ENCODE measurements around the gene CPNE9. TPM values are rescaled to one million over a fixed set of nuclear protein-coding genes. Genes with fewer than 3 reads are reported as not detected.
A peak's percentile ranks its signal among the peaks of the same experiment; 100 is the strongest.

CPNE9 gene
- total RNA-seq, 1 experiment from 2014 or later = 3.5 TPM

DNA sequence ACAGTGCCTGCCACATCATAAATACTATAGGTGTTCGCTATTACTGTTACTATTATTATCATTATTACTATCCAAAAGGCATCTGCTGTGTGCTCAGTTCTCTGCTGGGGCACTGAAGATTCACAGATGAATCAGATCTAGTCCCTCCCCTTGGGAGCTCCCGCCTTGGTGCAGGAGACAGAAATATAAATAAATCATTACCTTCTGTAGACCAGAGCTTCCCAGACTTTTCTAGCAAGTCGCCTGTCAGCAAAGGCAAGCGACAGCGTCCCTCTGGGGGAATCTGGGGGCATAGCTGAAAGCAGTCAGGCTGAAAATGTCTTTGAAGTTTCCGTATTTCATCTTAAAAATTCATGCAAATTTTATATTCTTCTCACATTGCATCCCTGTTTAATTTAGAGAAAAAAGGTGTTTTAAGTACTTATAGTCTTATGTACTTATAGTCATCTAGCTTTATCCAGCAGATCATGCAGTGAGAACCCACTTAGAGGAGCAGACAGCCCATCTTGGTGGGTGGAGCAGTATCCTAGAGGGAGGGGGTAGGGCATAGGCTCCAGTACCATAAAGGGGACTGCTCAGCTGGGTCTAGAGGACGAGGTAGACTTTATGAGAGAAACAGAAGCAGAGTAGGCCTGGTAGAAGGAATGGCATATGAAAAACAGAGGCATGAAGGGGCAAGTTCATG lies 17.5 kb downstream of the CPNE9 start:
- Histone ChIP-seq H3K23me2 (ENCODE audit: insufficient read length, low read depth, low read length, poor library complexity, severe bottlenecking) (no peaks in the 10 kb centered on the region), H3K56ac (ENCODE audit: insufficient read length, low read depth, low read length) (no peak overlapping the region), H2BK120ac (ENCODE audit: low read depth, low read length, poor library complexity, severe bottlenecking) (no peak overlapping the region), H3K4me2 (ENCODE audit: insufficient read depth, insufficient read length, low read length) (no peak overlapping the region), H2BK20ac (ENCODE audit: low read depth, low read length, poor library complexity, severe bottlenecking) (no peak overlapping the region), H2AFZ (ENCODE audit: low read length) (no peak overlapping the region), H3K9me3 (ENCODE audit: control insufficient read depth, low read depth, low read length) (no peaks in the 10 kb centered on the region), H3K27me3 (ENCODE audit: insufficient read depth, low read length) (no peaks in the 10 kb centered on the region), H4K8ac (replicated peaks; ENCODE audit: insufficient read length, low read depth, low read length) (no peak overlapping the region), H2BK15ac (ENCODE audit: low read depth, low read length) (no peak overlapping the region), H2BK5ac (ENCODE audit: insufficient read length, low read length) (no peak overlapping the region), H3K27ac (ENCODE audit: insufficient read length, low read depth, low read length) (no peak overlapping the region), H3K14ac (ENCODE audit: insufficient read depth, low read length) (no peak overlapping the region), H3K9ac (ENCODE audit: extremely low read depth, insufficient read length, low read length) (no peak overlapping the region), H3K4ac (ENCODE audit: low read depth, low read length) (no peak overlapping the region), H3K4me1 (ENCODE audit: insufficient read depth, low read length) (no peaks in the 10 kb centered on the region), H3K18ac (ENCODE audit: insufficient read length, low read depth, low read length) (no peak overlapping the region), H4K91ac (ENCODE audit: insufficient read length, low read depth, low read length) (no peak overlapping the region), H4K20me1 (ENCODE audit: control insufficient read depth, insufficient read depth, insufficient read length) (no peaks in the 10 kb centered on the region), H2BK12ac (ENCODE audit: insufficient read length, low read depth, low read length) (no peak overlapping the region), H3K79me2 (ENCODE audit: insufficient read depth, low read length) (no peaks in the 10 kb centered on the region), H3T11ph (ENCODE audit: low read length) (no peak overlapping the region), H3K79me1 (ENCODE audit: insufficient read depth, low read depth, low read length, poor library complexity, severe bottlenecking) (no peaks in the 10 kb centered on the region), H4K5ac (ENCODE audit: insufficient read length, low read depth, low read length) (no peak overlapping the region), H2AK5ac (ENCODE audit: insufficient read length, low read length) (no peak overlapping the region), H3K23ac (ENCODE audit: insufficient read length, low read depth, low read length) (no peak overlapping the region)
- Mint-ChIP-seq H3K4me3 (no peak overlapping the region), H3K9me3 (no peaks in the 10 kb centered on the region), H3K27ac (peak overlapping the region in 1 of 3 experiments; percentile 74; a peak in 1 of 7 replicates), H3K4me1 (peaks cover 5 to 6% of the 10 kb centered on the region in 2 experiments), H3K36me3 (ENCODE audit: insufficient read depth in 1 of 3, low read depth in 3 of 3) (no peaks in the 10 kb centered on the region), H3K27me3 (ENCODE audit: low read depth) (peaks cover 7% of the 10 kb centered on the region)
- no peak for DNase-seq
- WGBS (ENCODE audit: extremely low coverage, insufficient read length, low lambda C conversion rate) = no CpG with 5 or more reads among the region's 7 CpGs
- TF ChIP-seq, protein P1, sequence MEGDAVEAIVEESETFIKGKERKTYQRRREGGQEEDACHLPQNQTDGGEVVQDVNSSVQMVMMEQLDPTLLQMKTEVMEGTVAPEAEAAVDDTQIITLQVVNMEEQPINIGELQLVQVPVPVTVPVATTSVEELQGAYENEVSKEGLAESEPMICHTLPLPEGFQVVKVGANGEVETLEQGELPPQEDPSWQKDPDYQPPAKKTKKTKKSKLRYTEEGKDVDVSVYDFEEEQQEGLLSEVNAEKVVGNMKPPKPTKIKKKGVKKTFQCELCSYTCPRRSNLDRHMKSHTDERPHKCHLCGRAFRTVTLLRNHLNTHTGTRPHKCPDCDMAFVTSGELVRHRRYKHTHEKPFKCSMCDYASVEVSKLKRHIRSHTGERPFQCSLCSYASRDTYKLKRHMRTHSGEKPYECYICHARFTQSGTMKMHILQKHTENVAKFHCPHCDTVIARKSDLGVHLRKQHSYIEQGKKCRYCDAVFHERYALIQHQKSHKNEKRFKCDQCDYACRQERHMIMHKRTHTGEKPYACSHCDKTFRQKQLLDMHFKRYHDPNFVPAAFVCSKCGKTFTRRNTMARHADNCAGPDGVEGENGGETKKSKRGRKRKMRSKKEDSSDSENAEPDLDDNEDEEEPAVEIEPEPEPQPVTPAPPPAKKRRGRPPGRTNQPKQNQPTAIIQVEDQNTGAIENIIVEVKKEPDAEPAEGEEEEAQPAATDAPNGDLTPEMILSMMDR (conservative IDR thresholded peaks at IDR 0.05) = no peak

Measured in H9 (cell line).